Endothelial cell of umbilical vein (primary cell): Measurements from ENCODE around the gene GCGR. TPM values are rescaled to one million over a fixed set of nuclear protein-coding genes. Genes with fewer than 3 reads are reported as not detected.

ENCODE experiments used
- BruUV-seq: library from RNA; stranded (reverse); fragments of 400-500 nt; replicated peaks from 2 replicates; lab custom pipeline; 2021; lab: Mats Ljungman, UMichigan
- CTCF ChIA-PET: fragments of 300-600, 350-600 bp; sonication (Branson Sonifier 250); formaldehyde crosslinking; loops from one replicate; lab custom pipeline; 2021; ENCODE audit warnings: antibody characterized with exemption, inconsistent platforms; lab: Charles Lee
- POLR2A ChIA-PET: fragments of 300-600, 350-600 bp; sonication (Branson Sonifier 250); formaldehyde crosslinking; loops from one replicate; lab custom pipeline; 2021; ENCODE audit warnings: antibody characterized with exemption, inconsistent platforms; lab: Charles Lee
- DNase-seq: peaks from one replicate; pipeline ENCODE4 v3.0.0-alpha.2; 2011; ENCODE audit warnings: low read depth, low spot score
- FAIRE-seq: peaks from 2 replicates; lab custom pipeline; 2011; peaks lifted over from hg19 to GRCh38; lab: Jason Lieb, UNC
- H2AFZ ChIP-seq: 2 replicates; pipeline ENCODE4 v1.6.0; 2012; ENCODE audit warnings: low read depth, low read length, control low read depth, inconsistent platforms
- H3K27ac ChIP-seq: 2 replicates; pipeline ENCODE4 v1.5.1; 2011; ENCODE audit warnings: low read depth, mild to moderate bottlenecking, control low read depth, low read length, moderate library complexity; ENCODE audit not compliant: insufficient read depth
- H3K27me3 ChIP-seq, 2 experiments: 2 replicates each; pipeline versions ENCODE4 v1.6.0 to v1.6.1; 2011; ENCODE audit warnings: low read length in 2 of 2, mixed read lengths in 1 of 2; ENCODE audit not compliant: control insufficient read depth in 2 of 2, insufficient read depth in 2 of 2
- H3K36me3 ChIP-seq, 2 experiments: 2 replicates in 1 of 2; 3 replicates in 1 of 2; pipeline ENCODE4 v1.5.1; 2011; ENCODE audit warnings: low read length in 2 of 2, mild to moderate bottlenecking in 1 of 2, moderate library complexity in 1 of 2; ENCODE audit not compliant: control insufficient read depth in 2 of 2, insufficient read depth in 2 of 2; ENCODE audit errors: extremely low read depth in 1 of 2
- H3K4me1 ChIP-seq: 3 replicates; pipeline ENCODE4 v1.5.1; 2011; ENCODE audit warnings: mild to moderate bottlenecking, low read length; ENCODE audit not compliant: control insufficient read depth, insufficient read depth; ENCODE audit errors: extremely low read depth
- H3K4me2 ChIP-seq: 2 replicates; pipeline ENCODE4 v1.6.1; 2011; ENCODE audit warnings: low read length, control low read depth, mixed read lengths; ENCODE audit not compliant: insufficient read depth
- H3K4me3 ChIP-seq, 3 experiments: fragments of 200-600 bp in 1 of 3; sonication (generic), shearing (Covaris generic) in 1 of 3; replicated peaks in 1 of 3; 2 replicates each; pipeline ENCODE4 v1.5.1; 2011 to 2016; ENCODE audit warnings: control low read depth in 3 of 3, low read length in 3 of 3, mild to moderate bottlenecking in 2 of 3, inconsistent platforms in 1 of 3, low read depth in 1 of 3, moderate library complexity in 1 of 3; ENCODE audit not compliant: insufficient read depth in 1 of 3
- H3K79me2 ChIP-seq: 2 replicates; pipeline ENCODE4 v1.6.0; 2012; ENCODE audit warnings: low read length, inconsistent platforms; ENCODE audit not compliant: control insufficient read depth, insufficient read depth
- H3K9ac ChIP-seq: replicated peaks from 2 replicates; pipeline ENCODE3; 2011; ENCODE audit warnings: low read length, control low read depth; ENCODE audit not compliant: insufficient read depth; ENCODE audit errors: extremely low read depth
- H3K9me1 ChIP-seq: replicated peaks from 3 replicates; pipeline ENCODE4 v1.6.0; 2011; ENCODE audit warnings: mild to moderate bottlenecking, low read length; ENCODE audit not compliant: control insufficient read depth, insufficient read depth; ENCODE audit errors: extremely low read depth
- H3K9me3 ChIP-seq: replicated peaks from 2 replicates; pipeline ENCODE4 v1.5.1; 2012; ENCODE audit warnings: low read length, inconsistent platforms; ENCODE audit not compliant: control insufficient read depth, insufficient read depth
- H4K20me1 ChIP-seq: replicated peaks from 2 replicates; pipeline ENCODE3; 2011; ENCODE audit warnings: mild to moderate bottlenecking, low read length; ENCODE audit not compliant: control insufficient read depth, insufficient read depth; ENCODE audit errors: extremely low read depth
- JUN ChIP-seq: IDR thresholded peaks from 2 replicates; pipeline ENCODE4 v1.6.1; 2011; ENCODE audit warnings: borderline replicate concordance, low read depth; ENCODE audit not compliant: insufficient read length, insufficient read depth
- dilution Hi-C: fragments of 300-500 bp; cut with MboI; formaldehyde crosslinking; loops from one replicate; pipeline ENCODE4 v1.15.0; 2019; ENCODE audit warnings: low sequenced_read_pairs; ENCODE audit not compliant: extremely low pct_ligation_motif_present
- intact Hi-C: fragments of 100-400 bp; cut with micrococcal nuclease; formaldehyde crosslinking; loops from one replicate; pipeline ENCODE4 v1.10.0; 2022
- polyA plus RNA-seq, 4 experiments: library from polyadenylated mRNA; depleted of rRNA in 3 of 4; stranded (reverse) in 3 of 4; unstranded in 1 of 4; fragments of >200 nt; gene quantifications; 2 replicates each; pipeline versions ENCODE4 v1.2.1 to v1.2.3, GENCODE V29; 2011 to 2012; ENCODE audit warnings: missing spikeins in 1 of 4
- total RNA-seq: library from RNA; stranded (reverse); gene quantifications from 2 replicates; pipeline ENCODE4 v1.2.3, GENCODE V29; 2021
- TF ChIP-seq, protein P1 (sequence below), 2 donors: IDR thresholded peaks; 1 replicate in 1 of 2; 2 replicates in 1 of 2; pipeline ENCODE4 v1.5.1; 2011; ENCODE audit warnings: low read length in 2 of 2, mild to moderate bottlenecking in 2 of 2, moderate library complexity in 2 of 2, control low read depth in 1 of 2, inconsistent platforms in 1 of 2, low read depth in 1 of 2; ENCODE audit not compliant: insufficient read depth in 1 of 2; ENCODE audit errors: extremely low read depth in 1 of 2

Gene GCGR
- total and polyA plus RNA-seq, 2 donors (not counting 3 experiments of a cell fraction or from before 2014, with no cell fraction given), result not detected

DNA sequence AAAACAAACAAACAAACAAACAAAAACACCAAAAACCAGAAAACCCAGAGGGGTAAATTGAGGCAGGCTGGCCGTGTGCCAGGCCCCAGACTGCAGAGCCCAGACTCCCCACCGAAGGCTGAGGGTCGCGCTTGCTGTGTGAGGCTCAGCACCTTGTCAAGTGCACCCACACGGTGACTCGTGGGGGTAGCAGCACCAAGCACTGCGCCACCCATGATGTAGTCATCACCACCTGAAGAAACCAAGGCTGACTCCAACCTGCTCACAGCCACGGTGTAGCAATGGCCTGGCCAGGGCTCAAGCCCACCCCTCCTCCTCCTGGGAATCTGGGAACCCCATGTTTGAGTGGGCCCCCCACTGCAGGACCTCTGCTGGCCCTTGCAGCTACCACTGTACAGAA, 17.2 kb downstream of the GCGR start:
- Histone ChIP-seq H3K27ac (no peak overlapping the region), H3K36me3 (peaks cover 0 to 8% of the 10 kb centered on the region in 2 experiments), H3K4me2 (no peak overlapping the region), H4K20me1 (no peaks in the 10 kb centered on the region), H3K9me1 (no peaks in the 10 kb centered on the region), H3K9me3 (no peaks in the 10 kb centered on the region), H2AFZ (no peak overlapping the region), H3K27me3 (peaks cover 0 to 2% of the 10 kb centered on the region in 2 experiments), H3K4me3 (no peak overlapping the region), H3K9ac (no peak overlapping the region), H3K79me2 (no peaks in the 10 kb centered on the region), H3K4me1 (no peaks in the 10 kb centered on the region)
- CTCF ChIA-PET, result interaction anchor here (1.2 to 2.1 kb wide), 4 partner anchors 12 to 134 kb away, joined by 3 to 20 read pairs (median 4); partner anchors contain the start of gene MCRIP1
- TF ChIP-seq, protein P1, sequence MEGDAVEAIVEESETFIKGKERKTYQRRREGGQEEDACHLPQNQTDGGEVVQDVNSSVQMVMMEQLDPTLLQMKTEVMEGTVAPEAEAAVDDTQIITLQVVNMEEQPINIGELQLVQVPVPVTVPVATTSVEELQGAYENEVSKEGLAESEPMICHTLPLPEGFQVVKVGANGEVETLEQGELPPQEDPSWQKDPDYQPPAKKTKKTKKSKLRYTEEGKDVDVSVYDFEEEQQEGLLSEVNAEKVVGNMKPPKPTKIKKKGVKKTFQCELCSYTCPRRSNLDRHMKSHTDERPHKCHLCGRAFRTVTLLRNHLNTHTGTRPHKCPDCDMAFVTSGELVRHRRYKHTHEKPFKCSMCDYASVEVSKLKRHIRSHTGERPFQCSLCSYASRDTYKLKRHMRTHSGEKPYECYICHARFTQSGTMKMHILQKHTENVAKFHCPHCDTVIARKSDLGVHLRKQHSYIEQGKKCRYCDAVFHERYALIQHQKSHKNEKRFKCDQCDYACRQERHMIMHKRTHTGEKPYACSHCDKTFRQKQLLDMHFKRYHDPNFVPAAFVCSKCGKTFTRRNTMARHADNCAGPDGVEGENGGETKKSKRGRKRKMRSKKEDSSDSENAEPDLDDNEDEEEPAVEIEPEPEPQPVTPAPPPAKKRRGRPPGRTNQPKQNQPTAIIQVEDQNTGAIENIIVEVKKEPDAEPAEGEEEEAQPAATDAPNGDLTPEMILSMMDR (IDR thresholded peaks at IDR 0.05; ENCODE audit: extremely low read depth in 1 of 2, insufficient read depth in 1 of 2, low read depth in 1 of 2, low read length in 2 of 2), result no peak
- no peak for TF ChIP-seq JUN
- DNase-seq (no peak), FAIRE-seq (no peak)
- intact Hi-C loops (no loop called here), dilution Hi-C loops (no loop called here)
- POLR2A ChIA-PET, result no interaction called here
- no TSS peak for BruUV-seq

DNA sequence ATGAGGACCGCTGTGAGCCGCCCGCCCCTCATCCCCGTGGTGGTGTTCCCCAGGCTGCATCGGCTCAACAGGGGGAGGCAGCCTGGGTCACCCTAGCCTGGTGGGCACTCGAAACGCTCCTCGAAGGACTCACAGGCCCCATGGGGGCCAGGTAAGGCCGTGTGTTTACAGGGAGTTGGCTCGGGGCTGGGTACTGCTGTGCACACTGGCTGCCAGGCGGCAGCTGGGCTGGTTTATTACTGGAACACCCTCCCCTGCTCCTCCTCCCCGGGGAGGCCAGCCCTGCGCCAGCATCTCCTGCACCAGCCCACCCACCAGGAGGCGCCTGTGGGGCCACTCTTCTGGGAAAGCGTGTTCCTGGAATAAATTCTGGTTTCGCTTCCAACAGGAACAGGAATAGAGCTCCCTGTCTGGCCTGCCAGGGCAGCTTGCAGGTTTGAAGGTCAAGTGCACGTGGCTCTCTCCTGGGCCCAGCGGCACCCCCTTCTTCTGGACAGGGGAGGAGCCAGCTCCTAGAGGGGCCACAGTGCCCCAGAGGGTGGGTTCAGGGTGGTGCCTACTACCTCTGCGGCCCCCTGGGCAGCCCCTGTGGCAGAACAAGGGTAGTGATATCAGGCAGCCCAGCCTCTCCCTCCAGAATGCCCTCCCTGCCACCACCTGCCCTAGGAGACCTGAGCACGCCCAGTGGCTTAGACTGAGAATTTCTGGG, 17.8 kb downstream of the GCGR start:
- no peaks in the 10 kb centered on the region for H3K79me2 ChIP-seq
- H3K4me1 ChIP-seq, result no peaks in the 10 kb centered on the region
- peaks cover 0 to 8% of the 10 kb centered on the region in 2 experiments for H3K36me3 ChIP-seq
- no TSS peak for BruUV-seq
- H3K27me3 ChIP-seq, result peaks cover 0 to 2% of the 10 kb centered on the region in 2 experiments
- ChIA-PET POLR2A (no interaction called here), CTCF (interaction anchor here (0.6 to 2.1 kb wide), 9 partner anchors 9 to 199 kb away, joined by 3 to 20 read pairs (median 4); partner anchors contain the start of gene MCRIP1)
- intact Hi-C loops (no loop called here), dilution Hi-C loops (no loop called here)
- peak; percentile 63 for DNase-seq
- no peak overlapping the region for H3K9ac ChIP-seq
- no peak overlapping the region for H2AFZ ChIP-seq
- H3K4me3 ChIP-seq, result no peak overlapping the region
- H4K20me1 ChIP-seq, result no peaks in the 10 kb centered on the region
- no peaks in the 10 kb centered on the region for H3K9me3 ChIP-seq
- TF ChIP-seq, protein P1 (IDR thresholded peaks at IDR 0.05; ENCODE audit: extremely low read depth in 1 of 2, insufficient read depth in 1 of 2, low read depth in 1 of 2, low read length in 2 of 2), result peak; percentile 57 to 76
- no peak for TF ChIP-seq JUN
- H3K4me2 ChIP-seq, result no peak overlapping the region
- no peaks in the 10 kb centered on the region for H3K9me1 ChIP-seq
- H3K27ac ChIP-seq, result no peak overlapping the region
- FAIRE-seq, result peak; percentile 55
